ENCODE results near the gene LHFPL6. TPM values are rescaled to one million over a fixed set of nuclear protein-coding genes. Genes with fewer than 3 reads are reported as not detected.
A peak's percentile ranks its signal among the peaks of the same experiment; 100 is the strongest.

LHFPL6 gene
- total RNA-seq, 6 experiments from 2014 or later, result 57.5 to 75.3 (median 61.4) TPM

GRCh38 chr13:39376076-39376475, 226.9 kb downstream of the LHFPL6 start:
- DNase-seq, result no peak
- Mint-ChIP-seq H3K27ac (no peak overlapping the region), H3K9me3 (no peaks in the 10 kb centered on the region), H3K4me3 (no peak overlapping the region), H3K27me3 (ENCODE audit: insufficient read depth) (no peaks in the 10 kb centered on the region), H3K4me1 (ENCODE audit: low read depth) (peaks cover 20% of the 10 kb centered on the region), H3K36me3 (ENCODE audit: low read depth) (peaks cover 6% of the 10 kb centered on the region; the same call in 1 of the 2 replicates)
- no peak for TF ChIP-seq CTCF (IDR thresholded peaks at IDR 0.05)

- TF ChIP-seq CTCF (IDR thresholded peaks at IDR 0.05), result no peak
- Mint-ChIP-seq H3K4me3 (no peak overlapping the region), H3K27ac (no peak overlapping the region), H3K27me3 (ENCODE audit: insufficient read depth) (no peaks in the 10 kb centered on the region), H3K9me3 (no peaks in the 10 kb centered on the region), H3K4me1 (ENCODE audit: low read depth) (peaks cover 25% of the 10 kb centered on the region), H3K36me3 (ENCODE audit: low read depth) (peaks cover 6% of the 10 kb centered on the region; the same call in 1 of the 2 replicates)
- no peak for DNase-seq
Measured at GRCh38 chr13:39375601-39376000, 227.4 kb downstream of the LHFPL6 start.

GRCh38 chr13:39374741-39375189, 228.2 kb downstream of the LHFPL6 start:
- H3K36me3 Mint-ChIP-seq (ENCODE audit: low read depth), result peaks cover 6% of the 10 kb centered on the region; the same call in 1 of the 2 replicates
- DNase-seq, result peak; percentile 0
- H3K27me3 Mint-ChIP-seq (ENCODE audit: insufficient read depth), result no peaks in the 10 kb centered on the region
- no peak overlapping the region for H3K27ac Mint-ChIP-seq
- no peak for TF ChIP-seq CTCF (IDR thresholded peaks at IDR 0.05)
- no peak overlapping the region for H3K4me3 Mint-ChIP-seq
- H3K4me1 Mint-ChIP-seq (ENCODE audit: low read depth), result peaks cover 22% of the 10 kb centered on the region
- no peaks in the 10 kb centered on the region for H3K9me3 Mint-ChIP-seq

- H3K4me1 Mint-ChIP-seq (ENCODE audit: low read depth), result peaks cover 19% of the 10 kb centered on the region
Measured at GRCh38 chr13:39373145-39373544, 229.8 kb downstream of the LHFPL6 start.

GRCh38 chr13:39371706-39372105, 231.3 kb downstream of the LHFPL6 start:
- no peaks in the 10 kb centered on the region; the same call in 1 of the 2 replicates for H3K27me3 Mint-ChIP-seq (ENCODE audit: insufficient read depth)
- H3K36me3 Mint-ChIP-seq (ENCODE audit: low read depth), result no peaks in the 10 kb centered on the region; the same call in 1 of the 2 replicates
- no peak for TF ChIP-seq CTCF (IDR thresholded peaks at IDR 0.05)

More at GRCh38 chr13:39373145-39373544, 229.8 kb downstream of the LHFPL6 start:
- Mint-ChIP-seq H3K27me3 (ENCODE audit: insufficient read depth) (no peaks in the 10 kb centered on the region), H3K36me3 (ENCODE audit: low read depth) (peaks cover 5% of the 10 kb centered on the region; the same call in 1 of the 2 replicates), H3K9me3 (no peaks in the 10 kb centered on the region), H3K4me3 (no peak overlapping the region), H3K27ac (no peak overlapping the region)
- DNase-seq, result no peak
- no peak for TF ChIP-seq CTCF (IDR thresholded peaks at IDR 0.05)

More at GRCh38 chr13:39371706-39372105, 231.3 kb downstream of the LHFPL6 start:
- no peak overlapping the region for H3K27ac Mint-ChIP-seq
- peaks cover 19% of the 10 kb centered on the region for H3K4me1 Mint-ChIP-seq (ENCODE audit: low read depth)
- H3K9me3 Mint-ChIP-seq, result no peaks in the 10 kb centered on the region
- no peak for DNase-seq
- H3K4me3 Mint-ChIP-seq, result no peak overlapping the region

All from HFFc6 (cell line).